OCI-LY1 (cell line): Measurements from ENCODE around the gene BLM.

Experiments used
- EZH2 ChIP-seq: fragments of 200-600 bp; sonication (generic), shearing (Covaris generic); IDR thresholded peaks from 2 replicates; pipeline ENCODE4 v1.8.0; 2017; ENCODE audit warnings: borderline replicate concordance, mixed run types, mild to moderate bottlenecking, antibody characterized with exemption, low read length, moderate library complexity, mixed read lengths
- TF ChIP-seq, protein P1 (sequence below): fragments of 200-600 bp; sonication (generic), shearing (Covaris generic); IDR thresholded peaks from 2 replicates; pipeline ENCODE4 v1.5.1; 2017; ENCODE audit warnings: mild to moderate bottlenecking, antibody characterized with exemption, low read length, moderate library complexity, mixed read lengths

DNA sequence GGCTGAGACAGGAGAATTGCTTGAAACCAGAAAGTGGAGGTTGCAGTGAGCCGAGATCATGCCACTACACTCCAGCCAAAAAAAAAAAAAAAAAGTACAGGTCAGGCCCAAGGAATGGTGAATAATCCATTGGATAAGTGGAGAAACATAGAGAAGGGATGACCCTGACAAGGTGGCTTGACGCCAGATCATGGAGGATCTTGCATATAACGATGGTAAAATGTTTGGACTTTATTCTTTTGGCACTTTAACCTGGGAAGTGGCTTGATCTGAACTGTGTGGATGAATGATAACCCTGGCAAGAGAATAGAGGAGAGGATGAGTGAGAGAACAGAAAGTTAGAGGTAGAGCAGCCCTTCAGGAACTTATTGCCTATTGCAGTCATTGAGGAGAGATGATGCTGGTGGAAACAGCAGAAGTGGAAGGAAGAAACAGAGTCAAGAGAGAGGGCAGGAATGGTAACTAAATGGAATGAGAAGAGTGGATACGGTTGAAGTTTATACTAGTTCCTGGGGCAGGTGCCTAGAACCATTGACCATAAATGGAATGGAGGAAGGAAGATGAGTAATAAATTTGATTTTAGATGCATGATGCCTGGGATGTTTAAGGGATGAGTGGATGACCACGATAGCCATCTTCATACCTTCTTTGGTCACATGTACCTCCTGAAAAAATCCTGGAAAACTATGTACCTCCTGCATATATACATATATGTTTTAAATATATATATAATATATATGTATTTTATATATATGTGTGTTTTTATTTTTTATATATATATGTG is 57.8 kb downstream of the BLM start:
- TF ChIP-seq, protein P1, sequence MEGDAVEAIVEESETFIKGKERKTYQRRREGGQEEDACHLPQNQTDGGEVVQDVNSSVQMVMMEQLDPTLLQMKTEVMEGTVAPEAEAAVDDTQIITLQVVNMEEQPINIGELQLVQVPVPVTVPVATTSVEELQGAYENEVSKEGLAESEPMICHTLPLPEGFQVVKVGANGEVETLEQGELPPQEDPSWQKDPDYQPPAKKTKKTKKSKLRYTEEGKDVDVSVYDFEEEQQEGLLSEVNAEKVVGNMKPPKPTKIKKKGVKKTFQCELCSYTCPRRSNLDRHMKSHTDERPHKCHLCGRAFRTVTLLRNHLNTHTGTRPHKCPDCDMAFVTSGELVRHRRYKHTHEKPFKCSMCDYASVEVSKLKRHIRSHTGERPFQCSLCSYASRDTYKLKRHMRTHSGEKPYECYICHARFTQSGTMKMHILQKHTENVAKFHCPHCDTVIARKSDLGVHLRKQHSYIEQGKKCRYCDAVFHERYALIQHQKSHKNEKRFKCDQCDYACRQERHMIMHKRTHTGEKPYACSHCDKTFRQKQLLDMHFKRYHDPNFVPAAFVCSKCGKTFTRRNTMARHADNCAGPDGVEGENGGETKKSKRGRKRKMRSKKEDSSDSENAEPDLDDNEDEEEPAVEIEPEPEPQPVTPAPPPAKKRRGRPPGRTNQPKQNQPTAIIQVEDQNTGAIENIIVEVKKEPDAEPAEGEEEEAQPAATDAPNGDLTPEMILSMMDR: no peak
- no peak for TF ChIP-seq EZH2
